Right cardiac atrium (tissue), 5 donors: Measurements from ENCODE around the gene HDAC10. TPM values are rescaled to one million over a fixed set of nuclear protein-coding genes. Genes with fewer than 3 reads are reported as not detected.
"Not testable (repeated sequence)": the region's sequence is repeated elsewhere in the genome, so short reads cannot be mapped to it uniquely, and the experiment has no call there.

ENCODE experiments used
- ATAC-seq, 2 donors: fragments of 200-7000 bp; cut with Tn5 transposase; one replicate each; pipeline versions ENCODE4 v1.8.0 to v1.9.1; 2020; ENCODE audit warnings: moderate library complexity in 2 of 2, mild to moderate bottlenecking in 1 of 2
- DNase-seq, 3 donors: peaks; one replicate each; pipeline ENCODE4 v3.0.0-alpha.2; 2020
- H3K27ac ChIP-seq: one replicate; pipeline ENCODE4 v1.5.1; 2013; ENCODE audit warnings: mild to moderate bottlenecking, low read length, control low read depth, moderate library complexity
- H3K27me3 ChIP-seq: one replicate; pipeline ENCODE4 v1.6.1; 2013; ENCODE audit not compliant: control insufficient read depth, insufficient read depth
- H3K4me1 ChIP-seq: one replicate; pipeline ENCODE4 v1.6.1; 2013; ENCODE audit warnings: low read length; ENCODE audit not compliant: control insufficient read depth, insufficient read depth
- H3K4me3 ChIP-seq: one replicate; pipeline ENCODE4 v1.5.1; 2013; ENCODE audit warnings: low read length, control low read depth
- H3K9me3 ChIP-seq: one replicate; pipeline ENCODE4 v1.6.1; 2013; ENCODE audit warnings: low read length; ENCODE audit not compliant: control insufficient read depth
- WGBS: extraction: QIAGEN DNeasy Blood & Tissue Kit; methylation state at CpG from one replicate; pipeline ENCODE4 v1.1.7; 2013; 5-methylcytosine and 5-hydroxymethylcytosine counted together
- intact Hi-C, 4 donors: fragments of 100-400 bp; cut with DNase I; formaldehyde crosslinking; loops; one replicate each; pipeline versions ENCODE4 v1.11.0 to v1.14.0; 2022 to 2023
- polyA plus RNA-seq: library from polyadenylated mRNA; stranded (reverse); fragments of 200-250 nt; gene quantifications from one replicate; pipeline ENCODE4 v1.2.3, GENCODE V29; 2013
- total RNA-seq, 4 donors: library from RNA; stranded (reverse); fragmentation: NEBNext Ultra II Directional; extraction: Animal tissue kit (Norgen Biotek cat#: 25700); gene quantifications; one replicate each; pipeline ENCODE4 v1.2.1, GENCODE V29; 2021
- donor health status: healthy with polysubstance abuse.
- donor health status: DM: no; HTN: yes; CAD: no.
- donor health status: DM: no; HTN: no; CAD: no.
- donor health status: DM: no; HTN: yes; CAD: no; lungs with severe emphysema.
- donor health status: DM: yes; HTN: yes; CAD: no.

Gene HDAC10
- total and polyA plus RNA-seq, 5 donors, result 8.7 to 13.5 (median 11.6) TPM

DNA sequence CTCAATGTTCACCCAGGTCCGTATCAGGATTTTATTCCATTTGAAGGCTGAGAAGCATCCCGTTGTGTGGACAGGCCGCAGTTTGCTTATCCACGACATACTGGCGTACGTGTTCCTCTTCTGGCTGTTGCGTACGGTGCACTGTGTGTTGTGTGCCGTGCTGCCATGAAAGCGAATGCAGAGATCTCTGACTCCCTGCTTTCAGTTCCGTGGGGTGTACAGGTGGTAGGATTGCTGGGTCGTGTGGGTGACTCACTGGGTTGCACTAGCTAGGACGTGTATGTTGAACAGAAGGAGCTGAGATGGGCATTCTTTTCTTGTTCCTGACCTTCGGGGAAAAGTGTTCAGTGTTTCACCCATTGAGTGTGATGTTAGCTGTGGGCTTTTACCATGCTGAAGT lies 39.9 kb downstream of the HDAC10 start:
- Histone ChIP-seq H3K27ac (no peak overlapping the region), H3K27me3 (no peaks in the 10 kb centered on the region), H3K4me3 (no peak overlapping the region), H3K9me3 (no peaks in the 10 kb centered on the region), H3K4me1 (no peaks in the 10 kb centered on the region)
- DNase-seq (peak in 1 of 3 donors; percentile 4), ATAC-seq (no peak)
- intact Hi-C loops, result loop anchor here in 2 of 4 donors (5.0 to 10.0 kb wide), 2 partner anchors 64 to 276 kb away; no protein-coding TSS in a partner anchor
- 89% methylated on average over 14 of the region's 14 CpGs for WGBS

DNA sequence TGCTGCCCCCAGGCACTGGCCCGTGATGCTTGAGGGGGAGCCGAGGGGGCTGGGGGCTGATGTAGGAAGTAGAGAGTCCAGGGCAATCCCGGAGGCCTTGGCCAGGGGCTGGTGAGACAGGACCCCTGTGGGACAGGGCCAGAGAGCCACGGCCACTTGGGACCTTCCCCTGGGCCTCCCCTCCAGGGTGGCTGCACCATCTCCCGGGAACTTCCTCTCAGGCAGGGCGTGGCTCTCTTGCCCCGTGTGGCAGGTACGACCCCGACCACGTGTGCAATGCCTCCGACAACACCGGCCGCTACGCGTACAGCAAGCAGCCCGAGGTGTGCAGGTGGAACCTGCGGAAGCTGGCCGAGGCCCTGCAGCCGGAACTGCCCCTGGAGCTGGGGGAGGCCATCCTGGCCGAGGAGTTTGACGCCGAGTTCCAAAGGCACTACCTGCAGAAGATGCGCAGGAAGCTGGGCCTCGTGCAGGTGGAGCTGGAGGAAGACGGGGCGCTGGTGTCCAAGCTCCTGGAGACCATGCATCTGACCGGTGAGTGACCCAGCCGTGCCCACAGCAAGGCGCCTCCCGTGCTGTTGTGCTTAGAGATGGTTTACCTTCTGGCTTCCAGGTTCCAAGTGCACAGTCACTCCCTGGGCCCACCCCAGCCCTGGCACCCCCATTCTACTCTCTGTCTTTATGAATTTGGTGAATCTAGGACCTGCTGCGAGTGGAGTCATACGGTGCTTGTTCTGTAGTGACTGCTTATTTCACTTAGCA lies 40.5 kb downstream of the HDAC10 start:
- peak in 1 of 3 donors; percentile 57 for DNase-seq
- no peaks in the 10 kb centered on the region for H3K27me3 ChIP-seq
- H3K27ac ChIP-seq, result no peak overlapping the region
- H3K4me3 ChIP-seq, result no peak overlapping the region
- no peaks in the 10 kb centered on the region for H3K4me1 ChIP-seq
- intact Hi-C loops, result loop anchor here in 2 of 4 donors (5.0 to 10.0 kb wide), 2 partner anchors 63 to 276 kb away; no protein-coding TSS in a partner anchor
- ATAC-seq, result peak in 1 of 2 donors; percentile 3
- no peaks in the 10 kb centered on the region for H3K9me3 ChIP-seq
- 87% methylated on average over 32 of the region's 32 CpGs for WGBS

DNA sequence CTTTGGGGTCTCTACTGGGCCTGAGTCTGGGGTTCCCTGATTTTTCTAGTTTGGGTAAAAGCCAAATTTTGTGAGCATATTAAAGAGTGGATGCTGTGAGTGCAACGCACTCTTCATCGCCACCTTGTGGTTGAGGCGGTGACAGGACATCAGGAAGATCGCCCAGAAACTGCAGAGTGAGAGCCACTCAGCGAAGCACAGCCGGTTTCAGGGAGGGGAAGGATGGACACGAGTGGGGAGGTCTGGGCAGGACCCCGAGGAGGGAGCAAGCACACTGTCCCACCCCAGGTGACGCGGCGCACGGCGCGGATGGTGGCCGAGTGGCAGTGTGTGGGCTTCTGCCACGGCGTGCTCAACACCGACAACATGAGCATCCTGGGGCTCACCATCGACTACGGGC lies 41.2 kb downstream of the HDAC10 start:
- DNase-seq (peak; percentile 77 to 87 (median 79)), ATAC-seq (peak; percentile 7 to 28)
- 61% methylated on average over 20 of the region's 20 CpGs for WGBS
- intact Hi-C loops, result loop anchor here (5.0 to 10.0 kb wide), 2 partner anchors 63 to 275 kb away; no protein-coding TSS in a partner anchor
- no peak overlapping the region for H3K4me3 ChIP-seq
- no peaks in the 10 kb centered on the region for H3K4me1 ChIP-seq
- no peaks in the 10 kb centered on the region for H3K27me3 ChIP-seq
- no peaks in the 10 kb centered on the region for H3K9me3 ChIP-seq
- H3K27ac ChIP-seq, result no peak overlapping the region

GRCh38 chr22:50208939-50209892 lies 41.8 kb downstream of the HDAC10 start:
- Histone ChIP-seq H3K4me1 (no peaks in the 10 kb centered on the region), H3K9me3 (no peaks in the 10 kb centered on the region), H3K27ac (no peak overlapping the region), H3K27me3 (no peaks in the 10 kb centered on the region), H3K4me3 (no peak overlapping the region)
- peak in 2 of 3 donors; percentile 54 to 64 for DNase-seq
- 79% methylated on average over 31 of the region's 31 CpGs for WGBS
- ATAC-seq, result peak; percentile 5 to 12
- intact Hi-C loops, result loop anchor here in 2 of 4 donors (5.0 kb wide), 1 partner anchor 62 kb away; no protein-coding TSS in a partner anchor

DNA sequence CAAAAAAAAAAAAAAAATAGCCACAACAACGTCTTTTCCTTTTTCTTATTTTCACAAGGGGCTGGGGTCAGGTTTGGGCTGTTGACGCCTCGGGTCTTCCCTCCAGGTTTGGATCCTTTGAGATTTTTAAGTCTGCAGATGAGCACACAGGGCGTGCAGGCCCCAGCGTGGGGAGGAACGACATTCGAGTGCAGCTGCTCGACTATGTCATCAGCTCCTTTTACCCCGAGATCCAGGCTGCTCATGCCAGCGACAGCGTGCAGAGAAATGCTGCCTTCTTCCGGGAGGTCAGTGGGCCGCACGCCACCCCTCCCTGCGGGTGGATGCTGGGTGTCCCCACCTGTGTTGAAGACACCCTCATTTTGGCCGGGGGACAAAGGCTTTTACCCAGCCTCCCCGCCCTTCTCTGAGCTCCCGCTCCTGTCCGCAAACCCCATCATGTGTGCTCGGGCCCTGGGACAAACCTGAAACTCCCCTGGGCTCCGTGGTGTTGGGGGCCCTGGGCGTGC lies 42.6 kb downstream of the HDAC10 start:
- H3K4me3 ChIP-seq, result no peak overlapping the region
- 84% methylated on average over 22 of the region's 22 CpGs for WGBS
- no peaks in the 10 kb centered on the region for H3K4me1 ChIP-seq
- no peaks in the 10 kb centered on the region for H3K9me3 ChIP-seq
- ATAC-seq (no peak), DNase-seq (no peak)
- H3K27me3 ChIP-seq, result no peaks in the 10 kb centered on the region
- no peak overlapping the region for H3K27ac ChIP-seq
- intact Hi-C loops, result loop anchor here in 2 of 4 donors (5.0 kb wide), 1 partner anchor 61 kb away; no protein-coding TSS in a partner anchor

DNA sequence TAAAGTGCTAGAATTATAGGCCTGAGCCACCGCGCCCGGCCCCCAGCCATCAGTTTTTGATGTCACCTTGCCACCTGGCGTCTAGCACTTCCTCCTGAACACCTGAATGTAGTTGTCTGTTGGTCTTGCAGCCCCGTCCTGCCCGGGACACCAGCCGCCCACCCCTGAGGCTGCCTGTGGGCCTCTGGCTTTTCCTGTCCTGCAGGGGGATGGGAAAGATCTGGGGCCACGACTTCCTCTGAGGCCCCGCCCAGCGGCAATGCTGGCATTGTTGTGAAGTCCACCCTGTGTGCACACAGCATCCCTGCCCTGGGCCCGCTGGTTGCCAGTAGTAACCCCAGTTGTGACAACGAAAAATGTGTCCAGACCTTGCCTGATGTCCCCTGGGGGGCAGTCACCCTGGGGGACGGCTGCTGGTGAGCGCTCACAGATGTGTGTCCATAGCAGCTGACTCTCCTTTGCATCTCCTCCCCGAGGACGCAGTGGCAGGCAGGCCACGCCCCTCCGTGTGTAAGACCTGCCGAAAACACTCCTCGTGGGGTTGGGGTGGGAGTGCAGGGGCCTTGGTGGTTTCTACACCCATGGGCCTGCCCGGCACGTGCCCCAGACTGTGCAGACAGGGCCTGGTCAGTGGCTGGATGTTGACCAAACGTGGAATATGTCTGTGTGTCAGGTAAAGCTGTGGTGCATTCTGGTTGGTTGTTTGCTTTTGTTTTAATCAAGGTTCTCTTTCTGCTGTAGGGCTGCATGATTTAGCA lies 43.5 kb downstream of the HDAC10 start:
- Histone ChIP-seq H3K9me3 (no peaks in the 10 kb centered on the region), H3K4me1 (no peaks in the 10 kb centered on the region), H3K4me3 (no peak overlapping the region), H3K27ac (no peak overlapping the region), H3K27me3 (no peaks in the 10 kb centered on the region)
- intact Hi-C loops, result loop anchor here in 3 of 4 donors (2.0 to 5.0 kb wide), 2 partner anchors 59 to 60 kb away; no protein-coding TSS in a partner anchor
- peak; percentile 37 to 72 (median 69) for DNase-seq
- WGBS, result 65% methylated on average over 23 of the region's 23 CpGs
- ATAC-seq, result peak in 1 of 2 donors; percentile 6

DNA sequence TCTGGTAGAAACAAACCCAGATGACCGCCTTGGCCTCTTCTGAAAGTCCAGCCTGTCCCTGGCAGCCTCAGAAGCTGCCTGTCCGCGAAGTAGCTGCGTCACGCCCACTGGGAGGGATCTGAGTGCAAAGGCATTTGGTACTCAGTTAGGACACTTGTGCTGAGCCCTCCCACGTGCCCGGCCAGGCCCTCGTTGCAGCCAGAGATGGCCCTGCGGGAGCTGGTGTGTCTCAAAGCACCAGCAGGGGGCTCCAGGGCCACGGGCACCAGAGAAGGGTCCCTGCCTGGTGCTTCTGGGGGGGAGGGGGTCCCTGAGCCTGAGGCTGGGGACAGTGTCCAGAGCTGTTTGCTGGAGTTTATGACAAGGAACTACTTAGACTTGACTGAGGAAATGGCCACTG lies 44.5 kb downstream of the HDAC10 start:
- H3K4me1 ChIP-seq, result peaks cover 2% of the 10 kb centered on the region
- DNase-seq (peak; percentile 82 to 90 (median 89)), ATAC-seq (peak; percentile 68 to 76)

GRCh38 chr22:50205781-50206569 lies 45.1 kb downstream of the HDAC10 start:
- H3K4me1 ChIP-seq, result peaks cover 2% of the 10 kb centered on the region
- no peaks in the 10 kb centered on the region for H3K27me3 ChIP-seq
- 87% methylated on average over 45 of the region's 45 CpGs for WGBS
- no peaks in the 10 kb centered on the region for H3K9me3 ChIP-seq
- DNase-seq (peak; percentile 18 to 61 (median 55)), ATAC-seq (no peak)
- H3K4me3 ChIP-seq, result no peak overlapping the region
- intact Hi-C loops, result loop anchor here in 3 of 4 donors (2.0 to 5.0 kb wide), 2 partner anchors 57 to 59 kb away; no protein-coding TSS in a partner anchor
- H3K27ac ChIP-seq, result peak overlapping the region; percentile 1

More for the DNA sequence above, 44.5 kb downstream of the HDAC10 start:
- H3K4me3 ChIP-seq, result no peak overlapping the region
- intact Hi-C loops, result loop anchor here in 3 of 4 donors (2.0 to 5.0 kb wide), 2 partner anchors 58 to 59 kb away; no protein-coding TSS in a partner anchor
- no peaks in the 10 kb centered on the region for H3K9me3 ChIP-seq
- 23% methylated on average over 10 of the region's 10 CpGs for WGBS
- H3K27ac ChIP-seq, result peak overlapping the region; percentile 1
- H3K27me3 ChIP-seq, result no peaks in the 10 kb centered on the region

GRCh38 chr22:50204998-50205397 lies 46.1 kb downstream of the HDAC10 start:
- DNase-seq, result peak in 1 of 3 donors; percentile 6
- not testable (repeated sequence) for H3K4me1 ChIP-seq, H3K9me3 ChIP-seq, H3K4me3 ChIP-seq, H3K27ac ChIP-seq, H3K27me3 ChIP-seq, ATAC-seq
- intact Hi-C loops, result loop anchor here in 2 of 4 donors (5.0 kb wide), 1 partner anchor 58 kb away; no protein-coding TSS in a partner anchor
- 86% methylated on average over 9 of the region's 9 CpGs for WGBS
